Hepatocyte (in vitro differentiated cells): ENCODE measurements around the gene SPINK8. TPM values are rescaled to one million over a fixed set of nuclear protein-coding genes. Genes with fewer than 3 reads are reported as not detected.

Experiments used
- DNase-seq: peaks from one replicate; pipeline ENCODE4 v3.0.0-alpha.2; 2016; ENCODE audit warnings: low spot score
- H2AFZ ChIP-seq: fragments of 200-600 bp; sonication (generic); 2 replicates; pipeline ENCODE4 v1.6.0; 2016; ENCODE audit warnings: antibody characterized with exemption, mild to moderate bottlenecking
- H3K27ac ChIP-seq: fragments of 200-600 bp; sonication (generic); 2 replicates; pipeline ENCODE4 v1.5.1; 2016; ENCODE audit warnings: mild to moderate bottlenecking
- H3K27me3 ChIP-seq: fragments of 200-600 bp; sonication (generic); 2 replicates; pipeline ENCODE4 v1.6.1; 2016
- H3K36me3 ChIP-seq: fragments of 200-600 bp; sonication (generic); replicated peaks from 2 replicates; pipeline ENCODE4 v1.5.1; 2016; ENCODE audit warnings: low read depth; ENCODE audit not compliant: insufficient read depth
- H3K4me1 ChIP-seq: fragments of 200-600 bp; sonication (generic); 2 replicates; pipeline ENCODE4 v1.5.1; 2016; ENCODE audit warnings: mild to moderate bottlenecking, moderate library complexity; ENCODE audit not compliant: insufficient read depth
- H3K4me2 ChIP-seq: fragments of 200-600 bp; sonication (generic); 2 replicates; pipeline ENCODE4 v1.6.0; 2016
- H3K4me3 ChIP-seq: fragments of 200-600 bp; sonication (generic); 2 replicates; pipeline ENCODE4 v1.5.1; 2016; ENCODE audit warnings: mild to moderate bottlenecking
- H3K79me2 ChIP-seq: fragments of 200-600 bp; sonication (generic); 2 replicates; pipeline ENCODE4 v1.6.0; 2017; ENCODE audit warnings: mild to moderate bottlenecking
- H3K9me2 ChIP-seq: fragments of 200-600 bp; sonication (generic); replicated peaks from 2 replicates; pipeline ENCODE4 v1.6.0; 2017; ENCODE audit warnings: mild to moderate bottlenecking; ENCODE audit not compliant: insufficient read depth
- H3K9me3 ChIP-seq: fragments of 200-600 bp; sonication (generic); 2 replicates; pipeline ENCODE4 v1.5.1; 2016; ENCODE audit warnings: low read depth, mild to moderate bottlenecking
- H4K20me1 ChIP-seq: fragments of 200-600 bp; sonication (generic); 2 replicates; pipeline ENCODE4 v1.6.0; 2016; ENCODE audit warnings: mild to moderate bottlenecking; ENCODE audit not compliant: insufficient read depth, poor library complexity, severe bottlenecking
- CTCF ChIP-seq: fragments of 200-600 bp; sonication (generic); IDR thresholded peaks from 2 replicates; pipeline ENCODE4 v1.5.1; 2016; ENCODE audit warnings: antibody characterized with exemption, mild to moderate bottlenecking; ENCODE audit not compliant: poor library complexity
- EZH2 ChIP-seq: fragments of 200-600 bp; sonication (generic); IDR thresholded peaks from 2 replicates; pipeline ENCODE4 v1.6.1; 2016; ENCODE audit warnings: antibody characterized with exemption, mild to moderate bottlenecking, borderline replicate concordance
- EZH2phosphoT487 ChIP-seq: fragments of 200-600 bp; sonication (generic); IDR thresholded peaks from one replicate; pipeline ENCODE4 v1.6.1; 2018; ENCODE audit warnings: antibody characterized with exemption, mild to moderate bottlenecking, low read depth, moderate library complexity; ENCODE audit not compliant: unreplicated experiment, severe bottlenecking
- WGBS: methylation state at CpG from one replicate; pipeline ENCODE4 v1.1.6; 2016; ENCODE audit warnings: low lambda C conversion rate; ENCODE audit errors: missing lambda C conversion rate; 5-methylcytosine and 5-hydroxymethylcytosine counted together
- polyA plus RNA-seq: library from polyadenylated mRNA; unstranded; fragments of >200 nt; fragmentation: Nextera tagmentation; extraction: Ambion mirVana; gene quantifications from 2 replicates; pipeline ENCODE4 v1.2.1, GENCODE V29; 2016
- total RNA-seq: library from RNA; depleted of rRNA; stranded (reverse); fragments of >200 nt; gene quantifications from 2 replicates; pipeline ENCODE4 v1.2.3, GENCODE V29; 2014

The SPINK8 gene
- total and polyA plus RNA-seq, 2 experiments from 2014 or later = not detected

- Histone ChIP-seq H3K9me3 (peaks cover 6% of the 10 kb centered on the region), H4K20me1 (no peaks in the 10 kb centered on the region), H3K4me1 (no peaks in the 10 kb centered on the region), H3K27ac (no peak overlapping the region), H3K36me3 (no peaks in the 10 kb centered on the region), H2AFZ (no peak overlapping the region), H3K4me2 (no peak overlapping the region), H3K27me3 (no peaks in the 10 kb centered on the region), H3K79me2 (no peaks in the 10 kb centered on the region), H3K9me2 (no peaks in the 10 kb centered on the region), H3K4me3 (no peak overlapping the region)
- TF ChIP-seq EZH2 (no peak), CTCF (no peak)
- DNase-seq = no peak
Observed at GRCh38 chr3:48361928-48362327, 28.5 kb upstream of the SPINK8 start.

- WGBS = 67% methylated on average over 1 of the region's 1 CpG
Observed at GRCh38 chr3:48356419-48356818, 23.0 kb upstream of the SPINK8 start.

GRCh38 chr3:48353987-48354386 lies 20.5 kb upstream of the SPINK8 start:
- no peaks in the 10 kb centered on the region for H3K36me3 ChIP-seq

More at GRCh38 chr3:48356419-48356818, 23.0 kb upstream of the SPINK8 start:
- DNase-seq = no peak
- Histone ChIP-seq H3K9me3 (no peaks in the 10 kb centered on the region), H3K27me3 (no peaks in the 10 kb centered on the region), H3K36me3 (no peaks in the 10 kb centered on the region), H3K4me3 (no peak overlapping the region), H3K9me2 (no peaks in the 10 kb centered on the region), H3K27ac (no peak overlapping the region), H3K4me1 (peaks cover 3% of the 10 kb centered on the region), H3K79me2 (no peaks in the 10 kb centered on the region), H4K20me1 (no peaks in the 10 kb centered on the region), H3K4me2 (no peak overlapping the region), H2AFZ (no peak overlapping the region)
- TF ChIP-seq EZH2phosphoT487 (no peak), CTCF (no peak), EZH2 (no peak)

More at GRCh38 chr3:48353987-48354386, 20.5 kb upstream of the SPINK8 start:
- no peak for TF ChIP-seq EZH2
- no peak for TF ChIP-seq EZH2phosphoT487
- no peak for TF ChIP-seq CTCF
- DNase-seq = no peak
- no peak overlapping the region for H2AFZ ChIP-seq
- no peak overlapping the region for H3K4me2 ChIP-seq
- H3K9me2 ChIP-seq = no peaks in the 10 kb centered on the region
- H3K4me1 ChIP-seq = peaks cover 3% of the 10 kb centered on the region
- no peaks in the 10 kb centered on the region for H3K27me3 ChIP-seq
- no peaks in the 10 kb centered on the region for H4K20me1 ChIP-seq
- no peak overlapping the region for H3K27ac ChIP-seq
- no peak overlapping the region for H3K4me3 ChIP-seq
- H3K9me3 ChIP-seq = no peaks in the 10 kb centered on the region
- no peaks in the 10 kb centered on the region for H3K79me2 ChIP-seq
- WGBS = 95% methylated on average over 4 of the region's 4 CpGs
